H1 (cell line): ENCODE data around the gene CPPED1. TPM values are rescaled to one million over a fixed set of nuclear protein-coding genes. Genes with fewer than 3 reads are reported as not detected.

Source experiments
- CTCF ChIA-PET: fragments of 300-600 bp; sonication (Branson Sonifier 250); formaldehyde crosslinking; loops from one replicate; lab custom pipeline; 2021; ENCODE audit not compliant: partially characterized antibody; lab: Charles Lee
- POLR2A ChIA-PET: fragments of 300-600 bp; sonication (Branson Sonifier 250); formaldehyde crosslinking; loops from one replicate; lab custom pipeline; 2021; ENCODE audit warnings: inconsistent platforms; ENCODE audit not compliant: partially characterized antibody; lab: Charles Lee
- DNase-seq, 2 experiments: peaks; one replicate each; pipeline versions ENCODE4 v3.0.0 to v3.0.0-alpha.2; 2010 to 2022; ENCODE audit warnings: low spot score in 2 of 2, low read depth in 1 of 2, mixed read lengths in 1 of 2
- FAIRE-seq: peaks from 2 replicates; lab custom pipeline; 2011; peaks lifted over from hg19 to GRCh38; lab: Jason Lieb, UNC
- H2AFZ ChIP-seq: 2 replicates; pipeline ENCODE4 v1.8.1; 2012; ENCODE audit warnings: low read length, inconsistent platforms
- H2AK5ac ChIP-seq: 2 replicates; pipeline ENCODE4 v1.6.1; 2013; ENCODE audit warnings: low read depth, low read length
- H2BK120ac ChIP-seq: replicated peaks from 2 replicates; pipeline ENCODE3; 2013; ENCODE audit warnings: low read depth, low read length, inconsistent platforms
- H2BK12ac ChIP-seq: 2 replicates; pipeline ENCODE4 v1.6.1; 2013; ENCODE audit warnings: low read depth, low read length
- H2BK15ac ChIP-seq: 2 replicates; pipeline ENCODE4 v1.6.1; 2013; ENCODE audit warnings: low read length
- H2BK20ac ChIP-seq: 2 replicates; pipeline ENCODE4 v1.6.1; 2013; ENCODE audit warnings: low read length
- H2BK5ac ChIP-seq: 2 replicates; pipeline ENCODE4 v1.6.1; 2013; ENCODE audit warnings: low read depth, low read length
- H3K14ac ChIP-seq: 2 replicates; pipeline ENCODE4 v1.6.1; 2013; ENCODE audit warnings: inconsistent platforms; ENCODE audit not compliant: insufficient read length
- H3K18ac ChIP-seq: 2 replicates; pipeline ENCODE4 v1.6.1; 2013; ENCODE audit warnings: low read length; ENCODE audit errors: extremely low read depth
- H3K23ac ChIP-seq: 2 replicates; pipeline ENCODE4 v1.6.1; 2013; ENCODE audit warnings: inconsistent platforms; ENCODE audit not compliant: insufficient read length
- H3K23me2 ChIP-seq: 2 replicates; pipeline ENCODE4 v1.6.1; 2013; ENCODE audit warnings: low read depth, low read length
- H3K27ac ChIP-seq: 2 replicates; pipeline ENCODE4 v1.6.1; 2011; ENCODE audit warnings: low read depth, low read length, inconsistent platforms
- H3K27me3 ChIP-seq, 4 experiments: replicated peaks in 1 of 4; 1 replicate in 1 of 4; 2 replicates in 3 of 4; pipeline versions ENCODE4 v1.6.1 to v1.8.1; 2011 to 2013; ENCODE audit warnings: low read length in 3 of 4, mild to moderate bottlenecking in 3 of 4, inconsistent platforms in 2 of 4, mixed read lengths in 2 of 4, moderate library complexity in 1 of 4; ENCODE audit not compliant: control insufficient read depth in 3 of 4, insufficient read depth in 3 of 4; ENCODE audit errors: extremely low read depth in 1 of 4
- H3K36me3 ChIP-seq, 4 experiments: 2 replicates each; pipeline versions ENCODE4 v1.6.1 to v1.8.1; 2011 to 2013; ENCODE audit warnings: mild to moderate bottlenecking in 4 of 4, low read length in 3 of 4, moderate library complexity in 2 of 4, control low read depth in 1 of 4, inconsistent platforms in 1 of 4; ENCODE audit not compliant: insufficient read depth in 4 of 4, control insufficient read depth in 2 of 4
- H3K4ac ChIP-seq: replicated peaks from 2 replicates; pipeline ENCODE3; 2013; ENCODE audit warnings: low read length, low read depth, mixed read lengths, inconsistent platforms; ENCODE audit not compliant: insufficient read length
- H3K4me1 ChIP-seq, 4 experiments: replicated peaks in 1 of 4; 1 replicate in 1 of 4; 2 replicates in 3 of 4; pipeline versions ENCODE4 v1.6.1 to v1.8.1; 2011 to 2013; ENCODE audit warnings: low read length in 3 of 4, inconsistent platforms in 2 of 4, mixed read lengths in 1 of 4; ENCODE audit not compliant: insufficient read depth in 4 of 4, control insufficient read depth in 3 of 4
- H3K4me2 ChIP-seq, 2 experiments: 2 replicates each; pipeline versions ENCODE4 v1.6.1 to v1.8.1; 2011 to 2013; ENCODE audit warnings: low read depth in 2 of 2, low read length in 2 of 2, control low read depth in 1 of 2, inconsistent platforms in 1 of 2, mild to moderate bottlenecking in 1 of 2; ENCODE audit not compliant: insufficient read depth in 1 of 2
- H3K4me3 ChIP-seq, 4 experiments: fragments of 200-600, 300-600 bp in 1 of 4; sonication (generic), shearing (Covaris generic), sonication (Bioruptor Twin) in 1 of 4; 2 replicates each; pipeline versions ENCODE4 v1.5.1 to v1.8.1; 2011 to 2016; ENCODE audit warnings: low read length in 4 of 4, low read depth in 3 of 4, control low read depth in 2 of 4, inconsistent platforms in 2 of 4, mild to moderate bottlenecking in 2 of 4, mixed read lengths in 1 of 4, moderate library complexity in 1 of 4; ENCODE audit not compliant: insufficient read depth in 2 of 4; ENCODE audit errors: extremely low read depth in 1 of 4
- H3K56ac ChIP-seq: replicated peaks from 2 replicates; pipeline ENCODE3; 2013; ENCODE audit warnings: low read depth, mild to moderate bottlenecking, mixed read lengths, low read length, inconsistent platforms; ENCODE audit not compliant: insufficient read length
- H3K79me1 ChIP-seq: 2 replicates; pipeline ENCODE4 v1.6.1; 2013; ENCODE audit warnings: low read depth, low read length, control low read depth
- H3K79me2 ChIP-seq, 2 experiments: 2 replicates each; pipeline versions ENCODE4 v1.6.1 to v1.8.1; 2012 to 2013; ENCODE audit warnings: low read length in 2 of 2, mild to moderate bottlenecking in 2 of 2, inconsistent platforms in 1 of 2; ENCODE audit not compliant: insufficient read depth in 2 of 2, control insufficient read depth in 1 of 2
- H3K9ac ChIP-seq, 4 experiments: replicated peaks in 1 of 4; 1 replicate in 1 of 4; 2 replicates in 3 of 4; pipeline versions ENCODE4 v1.6.1 to v1.8.1; 2011 to 2013; ENCODE audit warnings: low read depth in 3 of 4, low read length in 3 of 4, control low read depth in 2 of 4, mild to moderate bottlenecking in 2 of 4, moderate library complexity in 2 of 4, inconsistent platforms in 1 of 4; ENCODE audit errors: extremely low read depth in 1 of 4
- H3K9me3 ChIP-seq, 2 experiments: 2 replicates each; pipeline versions ENCODE4 v1.6.1 to v1.8.1; 2012 to 2013; ENCODE audit warnings: mild to moderate bottlenecking in 2 of 2, moderate library complexity in 2 of 2, control low read depth in 1 of 2, inconsistent platforms in 1 of 2, low read depth in 1 of 2, low read length in 1 of 2, mixed read lengths in 1 of 2; ENCODE audit not compliant: insufficient read depth in 2 of 2
- H4K20me1 ChIP-seq, 2 experiments: replicated peaks in 1 of 2; 2 replicates each; pipeline versions ENCODE3 to v1.8.1; 2011 to 2013; ENCODE audit warnings: inconsistent platforms in 2 of 2, low read length in 2 of 2, mild to moderate bottlenecking in 1 of 2; ENCODE audit not compliant: insufficient read depth in 2 of 2, control insufficient read depth in 1 of 2
- H4K5ac ChIP-seq: 2 replicates; pipeline ENCODE4 v1.6.1; 2013; ENCODE audit warnings: low read length, low read depth, mixed read lengths, inconsistent platforms; ENCODE audit not compliant: insufficient read length
- H4K8ac ChIP-seq: 2 replicates; pipeline ENCODE4 v1.8.0; 2013; ENCODE audit warnings: mild to moderate bottlenecking, moderate library complexity, low read length, inconsistent platforms; ENCODE audit not compliant: insufficient read depth; ENCODE audit errors: extremely low read depth
- H4K91ac ChIP-seq: replicated peaks from 2 replicates; pipeline ENCODE3; 2013; ENCODE audit warnings: low read length, mixed read lengths, inconsistent platforms; ENCODE audit not compliant: insufficient read length
- GTF2F1 ChIP-seq: IDR thresholded peaks from 2 replicates; pipeline ENCODE4 v1.6.1; 2012; ENCODE audit warnings: low read depth, low read length, improper control_type of control experiment, borderline replicate concordance
- WGBS, 2 experiments: shearing (Covaris generic) in 1 of 2; methylation state at CpG; one replicate each; pipeline versions ENCODE4 v1.1.6 to v1.1.7; 2013 to 2015; ENCODE audit warnings: low lambda C conversion rate in 2 of 2, mixed read lengths in 2 of 2, inconsistent platforms in 1 of 2, low coverage in 1 of 2, missing lambda C conversion rate in 1 of 2; ENCODE audit not compliant: insufficient replicate concordance in 2 of 2, insufficient coverage in 1 of 2, insufficient read length in 1 of 2; ENCODE audit errors: extremely low coverage in 1 of 2, missing lambda C conversion rate in 1 of 2; 5-methylcytosine and 5-hydroxymethylcytosine counted together
- polyA plus RNA-seq, 7 experiments: library from polyadenylated mRNA; depleted of rRNA in 3 of 7; stranded (reverse) in 5 of 7; unstranded in 2 of 7; fragments of >200 nt in 5 of 7; fragments of 200-250 nt in 2 of 7; gene quantifications; 1 replicate in 5 of 7; 2 replicates in 1 of 7; 4 replicates in 1 of 7; pipeline versions ENCODE4 v1.2.1 to v1.2.3, GENCODE V29; 2011 to 2013; ENCODE audit warnings: missing spikeins in 2 of 7, mixed read lengths in 2 of 7
- total RNA-seq: library from RNA; stranded (reverse); fragmentation: NEBNext Ultra II Directional; extraction: Animal tissue kit (Norgen Biotek cat#: 25700); gene quantifications from 2 replicates; pipeline ENCODE4 v1.2.1, GENCODE V29; 2021

The CPPED1 gene
- total and polyA plus RNA-seq, 2 of the 8 experiments (the other 6 are each of a cell fraction or from before 2014, with no cell fraction given): 3.5 to 11.2 TPM

DNA sequence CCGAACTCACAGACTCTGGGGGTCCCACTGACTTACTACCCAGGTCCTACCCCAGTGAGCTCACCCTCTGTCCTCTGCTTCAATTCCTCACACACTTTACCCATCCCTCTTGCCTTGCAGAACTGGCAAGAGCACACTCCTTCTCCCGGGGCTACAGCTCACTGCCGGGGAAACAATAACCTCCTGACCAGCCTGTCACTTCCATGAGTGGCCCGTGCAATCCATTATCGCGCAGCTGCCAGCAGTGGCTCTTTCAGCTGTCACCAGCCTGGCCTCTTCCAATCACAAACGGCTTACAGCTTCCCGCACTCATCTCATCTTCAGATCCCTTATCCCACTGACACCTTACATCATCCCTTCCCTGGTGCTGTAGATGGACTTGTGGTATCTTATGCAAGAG lies 79.5 kb downstream of the CPPED1 start:
- FAIRE-seq: no peak
- TF ChIP-seq GTF2F1: no peak
- Histone ChIP-seq H3K9me3 (no peaks in the 10 kb centered on the region), H2BK20ac (no peak overlapping the region), H2BK5ac (no peak overlapping the region), H4K91ac (no peak overlapping the region), H3K79me2 (no peaks in the 10 kb centered on the region), H3K27me3 (no peaks in the 10 kb centered on the region), H3K23me2 (no peaks in the 10 kb centered on the region), H4K8ac (peak overlapping the region; percentile 18; the same call in 1 of the 2 replicates), H3K4me3 (no peak overlapping the region), H3K18ac (no peak overlapping the region), H3K56ac (no peak overlapping the region), H3K4me2 (no peak overlapping the region), H3K27ac (no peak overlapping the region), H3K14ac (no peak overlapping the region), H2BK120ac (no peak overlapping the region), H4K5ac (no peak overlapping the region), H2AK5ac (no peak overlapping the region), H4K20me1 (no peaks in the 10 kb centered on the region), H2BK15ac (no peak overlapping the region), H2AFZ (no peak overlapping the region), H3K79me1 (no peaks in the 10 kb centered on the region), H3K36me3 (no peaks in the 10 kb centered on the region; a peak in 1 of 8 replicates), H3K4me1 (peaks cover 0 to 6% (median 0%) of the 10 kb centered on the region in 4 experiments; a peak in 1 of 7 replicates), H3K9ac (no peak overlapping the region), H3K23ac (no peak overlapping the region), H3K4ac (no peak overlapping the region), H2BK12ac (no peak overlapping the region)
- POLR2A ChIA-PET: no interaction called here
- WGBS, 2 experiments: 93% methylated on average over 8 of the region's 8 CpGs; no CpG with 5 or more reads in 1 of the 2 experiments
- no peak for DNase-seq
- CTCF ChIA-PET: interaction anchor here (0.6 to 0.9 kb wide), 3 partner anchors 9 to 1439 kb away, joined by 3 to 4 read pairs (median 3); no protein-coding TSS in a partner anchor
